ENCODE results near the gene PFN3.

The PFN3 gene

DNA sequence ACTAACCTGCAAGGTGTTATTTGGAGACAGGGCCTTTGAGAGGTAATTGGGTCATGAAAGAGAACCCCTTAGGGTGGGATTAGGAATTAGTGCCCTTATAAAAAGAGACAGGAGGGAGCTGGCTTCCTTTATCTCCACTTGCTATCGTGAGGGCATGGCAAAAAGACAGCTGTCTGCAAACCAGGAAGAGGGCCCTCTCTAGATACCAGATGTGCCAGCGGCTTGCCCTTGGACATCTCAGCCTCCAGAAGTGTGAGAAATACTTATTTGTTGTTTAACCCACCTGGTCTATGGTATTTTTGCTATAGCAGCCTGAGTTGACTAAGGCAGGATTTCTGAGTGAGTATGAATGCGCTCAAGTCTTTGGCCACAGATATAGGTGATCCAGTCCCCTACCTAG is 43.7 kb downstream of the PFN3 start:
- Histone ChIP-seq H2AK5ac (ENCODE audit: low read length) (no peak overlapping the region), H3K27me3 (ENCODE audit: insufficient read depth, low read length) (no peaks in the 10 kb centered on the region), H3K4me2 (ENCODE audit: low read length) (no peak overlapping the region), H3K36me3 (ENCODE audit: control insufficient read depth in 1 of 2, insufficient read depth in 2 of 2, low read length in 2 of 2) (no peaks in the 10 kb centered on the region), H3K79me2 (ENCODE audit: control insufficient read depth, insufficient read depth, low read length, poor library complexity) (peaks cover 1% of the 10 kb centered on the region), H3K79me1 (ENCODE audit: low read length) (peaks cover 3% of the 10 kb centered on the region), H4K8ac (ENCODE audit: low read depth, low read length) (no peak overlapping the region), H3K14ac (ENCODE audit: low read length) (no peak overlapping the region), H3K9me3 (ENCODE audit: insufficient read depth, low read depth, low read length) (no peaks in the 10 kb centered on the region), H3K18ac (ENCODE audit: low read length) (no peak overlapping the region), H2BK12ac (ENCODE audit: low read length) (no peak overlapping the region), H4K12ac (ENCODE audit: low read depth, low read length) (no peak overlapping the region), H2AFZ (ENCODE audit: insufficient read depth, low read length, poor library complexity) (no peak overlapping the region), H3K4ac (ENCODE audit: low read depth, low read length) (no peak overlapping the region), H3K27ac (ENCODE audit: low read depth, low read length) (no peak overlapping the region), H2BK5ac (ENCODE audit: low read depth, low read length, poor library complexity) (no peak overlapping the region), H2BK120ac (ENCODE audit: insufficient read depth, low read length, poor library complexity) (no peak overlapping the region), H3K9ac (ENCODE audit: low read length) (no peak overlapping the region), H3K4me1 (ENCODE audit: control insufficient read depth in 1 of 2, insufficient read depth in 2 of 2, low read length in 2 of 2) (peaks cover 3 to 4% of the 10 kb centered on the region in 2 experiments), H3K4me3 (ENCODE audit: low read depth, low read length) (no peak overlapping the region), H3K23ac (ENCODE audit: low read length) (no peak overlapping the region), H4K91ac (ENCODE audit: low read depth, low read length) (no peak overlapping the region)
- WGBS (ENCODE audit: extremely low coverage, insufficient coverage, insufficient read length), result no CpG with 5 or more reads among the region's 3 CpGs
- DNase-seq, result no peak

DNA sequence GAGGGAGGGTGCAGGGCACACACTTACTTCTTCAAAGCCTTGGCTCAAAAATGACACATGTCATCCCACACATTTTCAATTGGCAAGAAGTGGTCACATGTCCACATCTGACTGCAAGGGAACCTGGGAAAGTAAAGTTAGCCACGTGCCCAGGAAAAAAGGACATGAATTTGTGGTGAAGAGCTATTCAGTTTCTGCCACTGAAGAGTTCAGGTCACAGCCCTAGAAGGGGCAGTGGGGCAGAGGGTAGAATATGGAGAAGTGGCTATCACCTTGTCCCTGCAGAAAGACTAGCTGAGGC is 44.6 kb downstream of the PFN3 start:
- Histone ChIP-seq H3K27ac (ENCODE audit: low read depth, low read length) (no peak overlapping the region), H3K9me3 (ENCODE audit: insufficient read depth, low read depth, low read length) (no peaks in the 10 kb centered on the region)
- no CpG with 5 or more reads among the region's 1 CpG for WGBS (ENCODE audit: extremely low coverage, insufficient coverage, insufficient read length)

GRCh38 chr5:177355162-177355867 is 45.1 kb downstream of the PFN3 start:
- Histone ChIP-seq H3K9me3 (ENCODE audit: insufficient read depth, low read depth, low read length) (no peaks in the 10 kb centered on the region), H3K23ac (ENCODE audit: low read length) (no peak overlapping the region), H3K36me3 (ENCODE audit: control insufficient read depth in 1 of 2, insufficient read depth in 2 of 2, low read length in 2 of 2) (no peaks in the 10 kb centered on the region), H3K79me1 (ENCODE audit: low read length) (peaks cover 10% of the 10 kb centered on the region), H2BK5ac (ENCODE audit: low read depth, low read length, poor library complexity) (no peak overlapping the region), H3K14ac (ENCODE audit: low read length) (no peak overlapping the region), H4K8ac (ENCODE audit: low read depth, low read length) (no peak overlapping the region), H2AFZ (ENCODE audit: insufficient read depth, low read length, poor library complexity) (no peak overlapping the region), H3K4me2 (ENCODE audit: low read length) (no peak overlapping the region), H3K4me1 (ENCODE audit: control insufficient read depth in 1 of 2, insufficient read depth in 2 of 2, low read length in 2 of 2) (peaks cover 8 to 10% of the 10 kb centered on the region in 2 experiments), H3K27me3 (ENCODE audit: insufficient read depth, low read length) (no peaks in the 10 kb centered on the region), H3K4ac (ENCODE audit: low read depth, low read length) (no peak overlapping the region), H3K9ac (ENCODE audit: low read length) (no peak overlapping the region), H3K27ac (ENCODE audit: low read depth, low read length) (no peak overlapping the region), H2AK5ac (ENCODE audit: low read length) (no peak overlapping the region), H3K4me3 (ENCODE audit: low read depth, low read length) (no peak overlapping the region), H3K18ac (ENCODE audit: low read length) (no peak overlapping the region), H4K91ac (ENCODE audit: low read depth, low read length) (no peak overlapping the region), H3K79me2 (ENCODE audit: control insufficient read depth, insufficient read depth, low read length, poor library complexity) (peaks cover 11% of the 10 kb centered on the region), H2BK12ac (ENCODE audit: low read length) (no peak overlapping the region), H4K12ac (ENCODE audit: low read depth, low read length) (no peak overlapping the region), H2BK120ac (ENCODE audit: insufficient read depth, low read length, poor library complexity) (no peak overlapping the region)
- no peak for DNase-seq
- WGBS (ENCODE audit: extremely low coverage, insufficient coverage, insufficient read length), result no CpG with 5 or more reads among the region's 1 CpG

More for the DNA sequence above, 44.6 kb downstream of the PFN3 start:
- Histone ChIP-seq H3K27me3 (ENCODE audit: insufficient read depth, low read length) (no peaks in the 10 kb centered on the region), H3K4me3 (ENCODE audit: low read depth, low read length) (no peak overlapping the region), H2AFZ (ENCODE audit: insufficient read depth, low read length, poor library complexity) (no peak overlapping the region), H4K12ac (ENCODE audit: low read depth, low read length) (no peak overlapping the region), H3K36me3 (ENCODE audit: control insufficient read depth in 1 of 2, insufficient read depth in 2 of 2, low read length in 2 of 2) (no peaks in the 10 kb centered on the region), H3K9ac (ENCODE audit: low read length) (no peak overlapping the region), H2AK5ac (ENCODE audit: low read length) (no peak overlapping the region), H2BK120ac (ENCODE audit: insufficient read depth, low read length, poor library complexity) (no peak overlapping the region), H3K79me1 (ENCODE audit: low read length) (peaks cover 10% of the 10 kb centered on the region), H2BK5ac (ENCODE audit: low read depth, low read length, poor library complexity) (no peak overlapping the region), H3K4me1 (ENCODE audit: control insufficient read depth in 1 of 2, insufficient read depth in 2 of 2, low read length in 2 of 2) (peaks cover 5 to 6% of the 10 kb centered on the region in 2 experiments), H3K79me2 (ENCODE audit: control insufficient read depth, insufficient read depth, low read length, poor library complexity) (peaks cover 9% of the 10 kb centered on the region), H4K8ac (ENCODE audit: low read depth, low read length) (no peak overlapping the region), H3K18ac (ENCODE audit: low read length) (no peak overlapping the region), H3K4me2 (ENCODE audit: low read length) (no peak overlapping the region), H3K4ac (ENCODE audit: low read depth, low read length) (no peak overlapping the region), H4K91ac (ENCODE audit: low read depth, low read length) (no peak overlapping the region), H3K14ac (ENCODE audit: low read length) (no peak overlapping the region), H3K23ac (ENCODE audit: low read length) (no peak overlapping the region), H2BK12ac (ENCODE audit: low read length) (no peak overlapping the region)
- DNase-seq, result no peak

DNA sequence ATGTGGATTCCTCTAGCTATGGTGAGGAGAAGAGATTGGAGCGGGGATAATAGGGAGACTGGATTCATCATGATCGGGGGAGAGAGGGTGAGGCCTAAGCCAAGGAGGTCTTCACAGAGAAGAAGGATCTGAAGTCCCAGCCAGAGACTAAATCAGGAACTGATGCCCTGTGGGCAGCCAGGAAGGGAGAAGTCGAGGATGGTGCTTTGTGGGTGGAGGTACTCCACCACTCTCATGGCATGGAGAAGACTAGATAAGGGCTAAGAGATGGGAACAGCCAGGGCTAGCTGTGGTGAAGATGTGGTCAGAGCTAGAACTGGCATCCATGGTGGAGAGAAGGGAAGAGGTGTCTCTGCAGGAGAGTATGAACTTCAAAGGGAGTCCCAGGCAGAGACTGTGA is 45.8 kb downstream of the PFN3 start:
- WGBS (ENCODE audit: extremely low coverage, insufficient coverage, insufficient read length), result no CpG with 5 or more reads among the region's 3 CpGs
- H2BK120ac ChIP-seq (ENCODE audit: insufficient read depth, low read length, poor library complexity), result no peak overlapping the region
- no peak overlapping the region for H3K18ac ChIP-seq (ENCODE audit: low read length)
- no peak overlapping the region for H3K14ac ChIP-seq (ENCODE audit: low read length)
- peaks cover 10% of the 10 kb centered on the region for H3K79me1 ChIP-seq (ENCODE audit: low read length)
- no peak overlapping the region for H3K9ac ChIP-seq (ENCODE audit: low read length)
- no peaks in the 10 kb centered on the region for H3K36me3 ChIP-seq (ENCODE audit: control insufficient read depth in 1 of 2, insufficient read depth in 2 of 2, low read length in 2 of 2)
- H3K23ac ChIP-seq (ENCODE audit: low read length), result no peak overlapping the region
- no peak overlapping the region for H4K12ac ChIP-seq (ENCODE audit: low read depth, low read length)
- no peaks in the 10 kb centered on the region for H3K27me3 ChIP-seq (ENCODE audit: insufficient read depth, low read length)
- H3K27ac ChIP-seq (ENCODE audit: low read depth, low read length), result no peak overlapping the region
- H3K9me3 ChIP-seq (ENCODE audit: insufficient read depth, low read depth, low read length), result no peaks in the 10 kb centered on the region
- no peak overlapping the region for H2BK12ac ChIP-seq (ENCODE audit: low read length)
- no peak overlapping the region for H4K8ac ChIP-seq (ENCODE audit: low read depth, low read length)
- H3K4ac ChIP-seq (ENCODE audit: low read depth, low read length), result no peak overlapping the region
- no peak overlapping the region for H2BK5ac ChIP-seq (ENCODE audit: low read depth, low read length, poor library complexity)
- H3K79me2 ChIP-seq (ENCODE audit: control insufficient read depth, insufficient read depth, low read length, poor library complexity), result peaks cover 11% of the 10 kb centered on the region
- no peak overlapping the region for H4K91ac ChIP-seq (ENCODE audit: low read depth, low read length)
- H3K4me1 ChIP-seq (ENCODE audit: control insufficient read depth in 1 of 2, insufficient read depth in 2 of 2, low read length in 2 of 2), result peaks cover 12 to 16% of the 10 kb centered on the region in 2 experiments
- H2AFZ ChIP-seq (ENCODE audit: insufficient read depth, low read length, poor library complexity), result no peak overlapping the region
- no peak overlapping the region for H2AK5ac ChIP-seq (ENCODE audit: low read length)
- H3K4me3 ChIP-seq (ENCODE audit: low read depth, low read length), result no peak overlapping the region
- no peak for DNase-seq
- no peak overlapping the region for H3K4me2 ChIP-seq (ENCODE audit: low read length)
